Cerebellar nuclear complex (tissue), 1 donor: ENCODE data around the gene AFF4.

Experiments
- DNase-seq, 2 experiments: peaks; one replicate each; lab custom pipeline; 2025; lab: John Stamatoyannopoulos, UW

AFF4 gene

GRCh38 chr5:132853790-132854189 is 109.6 kb downstream of the AFF4 start:
- DNase-seq, result no peak

DNA sequence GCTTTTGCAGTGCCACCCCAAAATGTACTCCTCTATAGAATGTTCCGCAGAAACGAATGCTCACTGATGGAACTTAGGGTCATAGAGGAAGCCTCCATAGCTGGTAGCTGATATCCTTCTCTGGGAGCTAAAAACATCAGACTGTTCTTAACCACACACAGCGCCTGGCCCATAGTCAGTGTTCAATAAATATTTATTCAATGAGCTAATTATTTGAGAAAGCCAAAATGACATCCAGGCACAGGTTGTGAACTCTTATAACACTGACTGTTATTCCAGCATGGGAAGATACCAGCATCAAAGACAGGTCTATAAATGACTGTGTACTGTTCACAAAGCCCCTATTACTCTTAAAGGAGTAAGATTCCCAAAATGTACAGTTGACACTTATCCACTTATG is 110.1 kb downstream of the AFF4 start:
- DNase-seq, result no peak

GRCh38 chr5:132850066-132850465 is 113.4 kb downstream of the AFF4 start:
- DNase-seq, result no peak

DNA sequence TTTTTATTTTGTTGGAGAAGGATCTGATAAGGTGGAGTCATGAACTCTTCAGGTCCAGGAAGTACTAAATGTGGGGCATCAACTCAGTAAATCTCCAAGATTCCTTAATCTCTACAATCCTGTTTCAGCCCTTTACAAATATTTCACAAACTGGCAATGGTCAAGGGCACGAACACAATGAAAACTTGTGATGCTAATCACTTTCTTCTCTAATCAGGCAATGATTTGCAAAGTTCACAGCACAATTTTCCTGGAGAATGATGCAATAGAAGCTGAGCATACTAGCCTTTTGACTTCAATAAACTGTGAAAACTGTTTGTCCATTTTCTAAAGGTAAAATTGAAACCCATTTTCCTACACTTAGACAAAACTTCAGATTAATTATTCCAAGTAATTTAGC is 114.1 kb downstream of the AFF4 start:
- no peak for DNase-seq

- DNase-seq, result no peak
These were observed 115.2 kb downstream of the AFF4 start for GRCh38 chr5:132848270-132848669.

DNA sequence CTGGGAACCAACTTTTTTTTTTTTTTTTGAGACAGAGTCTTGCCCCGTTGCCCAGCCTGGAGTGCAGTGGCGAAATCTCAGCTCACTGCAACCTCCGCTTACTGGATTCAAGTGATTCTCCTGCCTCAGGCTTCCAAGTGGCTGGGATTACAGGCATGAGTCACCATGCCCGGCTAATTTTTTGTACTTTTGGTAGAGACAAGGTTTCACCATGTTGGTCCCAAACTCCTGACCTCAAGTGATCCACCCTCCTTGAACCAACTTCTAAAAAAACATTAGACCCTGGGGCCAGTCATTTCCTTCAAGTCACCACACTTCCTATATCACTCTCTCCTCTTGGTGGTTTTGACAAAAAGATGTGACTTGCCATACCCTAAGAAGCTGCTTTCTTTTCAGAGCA is 122.1 kb downstream of the AFF4 start:
- no peak for DNase-seq

DNA sequence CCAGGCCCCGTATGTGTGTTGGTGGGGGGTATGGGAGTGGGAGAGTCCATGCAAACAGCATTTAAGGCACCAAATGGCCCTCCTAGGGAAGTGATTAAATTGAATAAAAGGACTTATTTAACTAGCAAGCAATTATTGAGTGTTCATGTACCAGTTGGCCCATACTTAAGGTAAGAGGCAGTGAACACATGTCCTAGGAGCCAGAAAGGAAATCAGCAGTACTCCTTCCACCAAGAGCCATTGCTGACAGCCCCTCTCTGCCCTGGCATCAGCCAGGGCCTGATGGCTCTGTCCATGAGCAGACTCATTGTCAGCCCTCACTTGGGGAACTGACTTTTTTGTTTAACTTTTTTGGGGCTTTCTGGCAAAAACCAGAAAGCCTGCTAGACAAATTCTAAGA is 122.5 kb downstream of the AFF4 start:
- no peak for DNase-seq

DNA sequence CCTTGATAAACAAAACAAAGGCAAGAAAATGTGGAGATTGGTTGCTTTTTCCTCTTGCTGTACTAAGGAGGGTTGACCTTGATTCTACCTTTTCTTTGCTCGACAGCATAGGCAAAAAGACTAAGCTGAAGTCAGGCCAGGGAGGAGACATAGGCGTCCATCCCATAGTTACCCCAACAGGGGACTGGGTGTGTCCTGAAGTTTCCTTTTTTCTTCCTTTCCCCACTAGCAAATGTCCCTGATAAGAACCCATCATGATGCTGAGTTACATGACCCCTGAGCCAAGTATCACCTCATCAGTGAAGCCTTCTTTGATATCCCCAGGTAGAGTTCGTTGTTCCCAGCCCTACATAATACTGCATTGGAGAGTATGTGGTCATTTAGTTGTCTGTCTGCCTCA is 123.1 kb downstream of the AFF4 start:
- DNase-seq, result no peak

DNA sequence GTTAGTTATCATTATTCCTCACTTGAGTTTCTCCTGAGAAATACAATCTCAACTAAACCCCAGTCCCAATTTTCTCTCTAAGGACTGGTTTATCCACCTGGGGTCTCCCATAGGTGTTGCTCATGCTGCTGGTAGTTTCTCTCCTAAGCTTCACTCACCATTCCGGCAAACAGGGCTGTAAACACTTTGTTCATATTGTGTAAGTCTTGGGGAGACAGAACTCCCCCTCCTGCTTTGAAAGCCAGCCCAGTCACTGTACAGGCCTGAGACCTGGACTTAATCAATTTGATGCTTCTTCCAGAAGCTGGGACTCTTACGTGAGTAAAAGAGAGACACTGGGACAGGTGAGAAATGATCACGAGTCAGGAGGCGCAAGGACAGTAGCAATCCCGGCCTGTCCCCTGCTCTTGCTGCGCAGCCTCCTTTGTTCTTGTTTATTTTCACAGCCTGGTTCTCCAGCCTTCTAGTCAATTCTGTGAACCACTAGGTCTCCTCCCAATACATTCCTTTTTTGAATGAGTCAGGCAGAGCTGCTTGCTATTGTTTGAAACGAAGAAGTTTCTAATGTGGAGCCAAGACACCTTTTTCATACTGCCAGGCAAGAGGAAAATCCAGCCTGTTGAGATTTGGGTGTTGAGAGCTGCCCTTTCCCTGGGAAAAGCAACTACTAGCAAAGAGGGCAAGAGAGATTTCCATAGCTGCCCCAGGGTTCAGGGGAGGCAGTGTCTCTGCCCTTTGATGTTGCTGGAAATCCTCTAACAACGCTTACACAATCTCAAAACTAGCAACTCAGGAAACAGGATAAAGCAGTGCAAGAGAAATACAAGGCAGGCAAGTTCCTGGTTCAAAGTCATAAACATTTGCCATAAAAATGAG is 123.8 kb downstream of the AFF4 start:
- DNase-seq, result no peak

DNA sequence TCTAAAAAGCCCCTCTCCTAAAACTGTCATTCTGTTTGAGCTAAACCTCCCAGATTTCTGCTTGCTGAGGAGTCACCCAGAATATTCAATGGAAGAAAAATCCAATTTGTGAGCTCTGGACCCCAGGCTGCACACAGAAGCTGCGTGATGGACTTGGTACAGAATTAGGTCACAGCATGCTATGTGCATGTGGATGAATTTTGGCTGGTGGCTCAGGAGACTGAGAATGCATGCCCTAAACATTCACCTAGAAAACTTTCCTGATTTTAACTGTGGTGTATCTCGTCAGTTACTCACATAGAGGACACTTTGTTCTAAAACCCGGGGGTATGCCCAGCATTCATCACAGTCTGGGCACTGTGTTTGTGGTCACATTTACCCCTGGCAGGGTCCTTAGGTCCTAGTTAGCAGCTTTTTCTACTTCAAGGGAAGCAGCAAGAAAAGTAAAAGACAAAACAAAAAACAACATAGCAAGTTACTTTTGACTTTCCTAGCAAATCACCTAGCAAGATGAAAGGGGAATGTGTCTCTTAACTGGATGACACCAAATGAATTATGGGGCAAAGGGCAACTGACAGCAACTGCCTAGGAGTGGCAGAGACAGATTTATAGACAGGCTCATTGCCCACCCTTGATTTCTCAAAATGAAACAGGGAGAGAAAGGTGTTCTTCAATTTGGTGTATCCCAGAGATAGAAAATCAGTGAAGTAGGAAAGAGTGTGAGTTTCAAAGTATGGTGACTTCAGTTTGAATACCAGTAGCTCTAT is 124.7 kb downstream of the AFF4 start:
- DNase-seq, result no peak

DNA sequence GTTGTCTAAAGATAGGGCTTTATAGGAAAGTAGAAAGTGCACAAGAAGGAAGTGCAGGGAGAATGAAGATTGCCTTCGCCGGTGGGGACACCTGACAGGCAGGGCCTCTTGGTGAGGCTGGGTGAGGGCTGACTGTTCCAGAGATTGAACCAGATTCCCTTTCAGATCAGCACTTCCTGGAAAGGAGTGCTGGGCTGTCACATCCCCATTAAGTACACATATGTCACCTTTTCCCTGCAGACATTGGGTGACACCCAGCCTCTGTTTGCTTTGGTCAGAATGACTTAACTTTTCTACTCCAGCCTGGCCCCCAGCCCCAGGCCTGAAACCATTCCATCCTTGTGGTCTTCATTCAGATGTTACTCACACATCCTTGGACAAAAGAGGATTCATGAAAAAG is 125.6 kb downstream of the AFF4 start:
- DNase-seq, result no peak

GRCh38 chr5:132836852-132837251 is 126.6 kb downstream of the AFF4 start:
- no peak for DNase-seq

DNA sequence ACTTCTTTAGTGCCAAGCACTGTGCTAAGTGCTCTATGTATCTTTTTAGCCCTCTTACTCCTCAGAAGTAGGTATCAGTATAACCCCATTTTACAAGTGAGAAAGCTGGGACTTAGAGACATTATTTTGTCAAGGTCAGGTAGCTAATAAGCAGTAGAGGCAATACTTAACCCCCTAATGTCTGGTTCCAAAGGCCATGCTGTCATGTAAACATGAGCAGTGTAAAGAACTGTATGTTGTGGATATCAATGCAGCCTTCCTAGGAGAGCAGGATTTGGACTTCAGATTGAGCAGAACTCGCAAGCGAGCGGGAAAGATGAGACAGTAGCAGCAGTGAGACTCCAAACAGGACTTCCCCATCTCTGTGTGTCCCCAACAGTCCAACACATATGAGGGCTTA is 129.4 kb downstream of the AFF4 start:
- no peak for DNase-seq

GRCh38 chr5:132832612-132833011 is 130.8 kb downstream of the AFF4 start:
- DNase-seq, result no peak

- DNase-seq, result no peak
These were observed 132.2 kb downstream of the AFF4 start for GRCh38 chr5:132831095-132831860.

- DNase-seq, result no peak
These were observed 132.9 kb downstream of the AFF4 start, which contains the start of gene SHROOM1 for GRCh38 chr5:132830436-132831094. SHROOM1 (minus strand) TSS chr5:132830647; CDS start chr5:132826140, 4,507 bp downstream.

- no peak for DNase-seq
These were observed 133.5 kb downstream of the AFF4 start for GRCh38 chr5:132829742-132830435.

DNA sequence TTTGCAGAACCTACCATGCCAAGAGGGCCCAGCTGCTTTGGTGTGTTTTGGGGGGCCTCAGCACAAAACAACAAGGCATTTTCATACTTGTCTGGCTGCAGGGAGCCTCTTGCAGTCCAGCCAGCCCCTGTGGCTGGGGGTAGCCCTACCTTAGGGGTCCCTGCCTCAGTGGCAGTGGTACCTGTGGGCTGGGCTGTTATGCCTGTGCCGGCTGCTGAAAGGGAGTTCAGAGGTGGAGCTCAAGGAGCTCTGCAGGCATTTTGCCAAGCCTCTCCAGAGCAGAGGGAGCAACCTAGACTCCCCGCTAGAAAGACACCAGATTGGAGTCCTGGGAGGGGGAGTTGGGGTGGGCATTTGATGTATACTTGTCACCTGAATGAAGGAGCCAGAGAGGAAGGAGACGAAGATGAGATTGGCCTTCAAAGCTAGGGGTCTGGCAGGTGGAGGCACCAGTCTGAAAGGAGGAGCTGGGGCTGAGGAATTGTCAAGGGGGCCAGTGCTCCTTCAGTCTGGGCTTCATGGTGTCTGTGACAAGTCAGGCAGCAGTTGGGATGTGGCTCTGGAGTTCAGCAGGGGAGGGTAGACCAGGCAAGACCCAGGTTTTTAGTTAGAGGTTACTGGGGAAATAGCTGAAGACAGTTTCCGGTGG is 134.5 kb downstream of the AFF4 start:
- DNase-seq, result no peak

DNA sequence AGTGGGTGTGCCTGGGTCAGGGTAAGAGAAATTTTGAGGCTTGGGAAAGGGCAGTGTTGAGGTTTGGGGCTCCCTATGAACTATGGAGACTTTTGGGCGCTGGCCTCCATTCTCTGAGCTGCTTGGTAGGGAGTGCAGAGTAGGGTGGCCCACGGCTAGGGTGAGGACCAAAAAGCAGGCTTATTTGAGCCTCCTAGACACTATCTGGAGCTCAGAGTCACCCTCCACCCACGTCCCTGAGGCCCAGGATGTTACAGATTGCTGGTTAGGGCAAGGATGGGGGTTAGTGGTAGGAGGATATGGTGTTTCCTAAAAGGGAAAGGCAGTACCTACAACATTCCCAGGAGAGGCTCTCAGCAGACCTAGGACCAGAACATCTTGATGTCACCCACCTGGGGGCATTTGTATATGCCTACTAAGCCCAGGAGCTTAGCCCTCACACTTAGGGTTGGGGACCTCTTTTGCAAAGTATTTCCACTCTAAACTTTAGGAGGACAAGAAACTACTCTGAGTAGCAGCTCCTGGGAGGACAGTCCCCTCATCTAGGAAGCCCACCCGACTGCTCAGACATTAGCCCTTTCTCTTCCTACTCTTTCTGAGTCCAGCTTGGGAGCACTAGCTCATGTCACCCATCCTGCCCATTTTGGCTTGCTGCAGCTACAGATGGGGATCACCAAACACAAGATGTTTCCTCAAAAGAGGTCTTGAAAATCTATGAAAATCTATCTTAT is 135.3 kb downstream of the AFF4 start:
- no peak for DNase-seq
